PC-3 (cell line): ENCODE data around the gene ZBTB37. TPM values are rescaled to one million over a fixed set of nuclear protein-coding genes. Genes with fewer than 3 reads are reported as not detected.
"Not testable (repeated sequence)": the region's sequence is repeated elsewhere in the genome, so short reads cannot be mapped to it uniquely, and the experiment has no call there.

Source experiments
- ATAC-seq: fragments of 200-7000 bp; cut with Tn5 transposase; 2 replicates; pipeline ENCODE4 v1.9.1; 2020; ENCODE audit warnings: mild to moderate bottlenecking, moderate library complexity
- BruUV-seq: library from RNA; stranded (reverse); fragments of 400-500 nt; replicated peaks from 2 replicates; lab custom pipeline; 2021; lab: Mats Ljungman, UMichigan
- CTCF ChIA-PET: fragments of 300-600 bp; sonication (Branson Sonifier 250); formaldehyde crosslinking; loops from one replicate; lab custom pipeline; 2022; ENCODE audit warnings: antibody characterized with exemption; lab: Charles Lee
- POLR2A ChIA-PET: fragments of 300-600 bp; sonication (Branson Sonifier 250); formaldehyde crosslinking; loops from one replicate; lab custom pipeline; 2022; ENCODE audit warnings: antibody characterized with exemption; ENCODE audit not compliant: unreplicated experiment; lab: Charles Lee
- DNase-seq: peaks from one replicate; pipeline ENCODE4 v3.0.0-alpha.2; 2015
- H2AFZ ChIP-seq: fragments of 300-600 bp; sonication (generic); 2 replicates; pipeline ENCODE4 v1.6.0; 2016; ENCODE audit warnings: antibody characterized with exemption, low read length
- H3F3A ChIP-seq: fragments of 300-600 bp; sonication (generic); one replicate; pipeline ENCODE4 v1.6.0; 2017; ENCODE audit warnings: antibody characterized with exemption, low read length, control low read depth, mild to moderate bottlenecking; ENCODE audit not compliant: unreplicated experiment
- H3K27ac ChIP-seq: fragments of 300-600 bp; sonication (generic); 2 replicates; pipeline ENCODE4 v1.5.1; 2016; ENCODE audit warnings: mild to moderate bottlenecking, low read length
- H3K27me3 ChIP-seq: fragments of 300-600 bp; sonication (generic); 2 replicates; pipeline ENCODE4 v1.6.1; 2016; ENCODE audit warnings: low read length, mixed read lengths
- H3K36me3 ChIP-seq: fragments of 300-600 bp; sonication (generic); 2 replicates; pipeline ENCODE4 v1.6.1; 2016; ENCODE audit warnings: low read depth, mixed run types, low read length, mixed read lengths
- H3K4me1 ChIP-seq: fragments of 300-600 bp; sonication (generic); 2 replicates; pipeline ENCODE4 v1.5.1; 2016; ENCODE audit warnings: low read length; ENCODE audit not compliant: insufficient read depth
- H3K4me2 ChIP-seq: fragments of 300-600 bp; sonication (generic); 2 replicates; pipeline ENCODE4 v1.6.0; 2016; ENCODE audit warnings: low read length
- H3K4me3 ChIP-seq: fragments of 300-600 bp; sonication (generic); 2 replicates; pipeline ENCODE4 v1.5.1; 2016; ENCODE audit warnings: mild to moderate bottlenecking, low read length, mixed read lengths
- H3K79me2 ChIP-seq: fragments of 300-600 bp; sonication (generic); 2 replicates; pipeline ENCODE4 v1.6.1; 2017; ENCODE audit warnings: low read length, mixed read lengths
- H3K9ac ChIP-seq: fragments of 300-600 bp; sonication (generic); 2 replicates; pipeline ENCODE4 v1.6.0; 2016; ENCODE audit warnings: mild to moderate bottlenecking, low read length
- H3K9me2 ChIP-seq: fragments of 300-600 bp; sonication (generic); replicated peaks from 2 replicates; pipeline ENCODE4 v1.6.1; 2016; ENCODE audit warnings: mixed run types, low read length, mixed read lengths
- H3K9me3 ChIP-seq: fragments of 300-600 bp; sonication (generic); 2 replicates; pipeline ENCODE4 v1.6.1; 2016; ENCODE audit warnings: low read length, mixed read lengths
- H4K20me1 ChIP-seq: fragments of 300-600 bp; sonication (generic); 2 replicates; pipeline ENCODE4 v1.6.1; 2016; ENCODE audit warnings: low read length, mixed read lengths
- EZH2 ChIP-seq: fragments of 300-600 bp; sonication (generic); IDR thresholded peaks from one replicate; pipeline ENCODE4 v1.6.1; 2017; ENCODE audit warnings: antibody characterized with exemption, mild to moderate bottlenecking, low read length; ENCODE audit not compliant: unreplicated experiment
- EZH2phosphoT487 ChIP-seq: fragments of 300-600 bp; sonication (generic); IDR thresholded peaks from 2 replicates; pipeline ENCODE4 v1.6.1; 2018; ENCODE audit warnings: mild to moderate bottlenecking, antibody characterized with exemption, low read length, borderline replicate concordance
- intact Hi-C: fragments of 100-400 bp; cut with micrococcal nuclease; formaldehyde crosslinking; loops from 2 replicates; pipeline ENCODE4 v1.9.0; 2023
- total RNA-seq: library from RNA; depleted of rRNA; stranded (reverse); fragments of >200 nt; gene quantifications from 2 replicates; pipeline ENCODE4 v1.2.3, GENCODE V29; 2014
- TF ChIP-seq, protein P1 (sequence below): fragments of 300-600 bp; sonication (generic); conservative IDR thresholded peaks from 2 replicates; pipeline ENCODE4 v1.5.1; 2017; ENCODE audit warnings: antibody characterized with exemption, low read depth, mild to moderate bottlenecking, low read length

ZBTB37 gene
- total RNA-seq, 1 experiment from 2014 or later, result 1.5 TPM

DNA sequence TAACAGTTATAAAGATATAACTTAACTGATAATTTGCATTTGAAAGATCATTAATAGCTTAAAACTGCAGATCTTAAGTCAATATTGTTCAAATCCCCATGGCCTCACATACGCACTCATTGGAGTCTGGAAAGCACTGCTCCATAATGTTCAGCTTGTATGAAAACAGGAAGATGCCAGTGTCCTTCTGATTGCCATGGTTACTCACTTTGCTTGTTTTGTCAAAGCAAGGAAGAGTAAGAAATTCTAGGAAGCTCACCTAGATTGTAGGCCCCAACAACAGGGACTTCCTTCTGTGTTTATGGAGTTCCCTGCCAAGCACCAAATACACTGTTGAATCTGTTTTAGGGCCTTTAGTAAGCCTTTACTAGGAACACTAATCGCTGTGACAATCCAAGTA lies 11.3 kb upstream of the ZBTB37 start:
- peaks cover 4% of the 10 kb centered on the region; the same call in 1 of the 2 replicates for H3K36me3 ChIP-seq
- no TSS peak for BruUV-seq
- no peaks in the 10 kb centered on the region for H3K4me1 ChIP-seq
- no peak overlapping the region for H3K4me2 ChIP-seq
- H3K9ac ChIP-seq, result no peak overlapping the region
- H3K4me3 ChIP-seq, result no peak overlapping the region
- DNase-seq (no peak), ATAC-seq (no peak)
- H2AFZ ChIP-seq, result no peak overlapping the region
- H3K27me3 ChIP-seq, result no peaks in the 10 kb centered on the region
- H3K9me3 ChIP-seq, result no peaks in the 10 kb centered on the region
- ChIA-PET POLR2A (no interaction called here), CTCF (no interaction called here)
- no peak overlapping the region for H3K27ac ChIP-seq
- intact Hi-C loops, result loop anchor here (10.0 kb wide), 1 partner anchor 218 kb away; no protein-coding TSS in a partner anchor
- no peaks in the 10 kb centered on the region for H3K9me2 ChIP-seq
- peaks cover 3% of the 10 kb centered on the region for H3F3A ChIP-seq
- H4K20me1 ChIP-seq, result no peaks in the 10 kb centered on the region
- TF ChIP-seq EZH2phosphoT487 (no peak), EZH2 (no peak)
- TF ChIP-seq, protein P1, sequence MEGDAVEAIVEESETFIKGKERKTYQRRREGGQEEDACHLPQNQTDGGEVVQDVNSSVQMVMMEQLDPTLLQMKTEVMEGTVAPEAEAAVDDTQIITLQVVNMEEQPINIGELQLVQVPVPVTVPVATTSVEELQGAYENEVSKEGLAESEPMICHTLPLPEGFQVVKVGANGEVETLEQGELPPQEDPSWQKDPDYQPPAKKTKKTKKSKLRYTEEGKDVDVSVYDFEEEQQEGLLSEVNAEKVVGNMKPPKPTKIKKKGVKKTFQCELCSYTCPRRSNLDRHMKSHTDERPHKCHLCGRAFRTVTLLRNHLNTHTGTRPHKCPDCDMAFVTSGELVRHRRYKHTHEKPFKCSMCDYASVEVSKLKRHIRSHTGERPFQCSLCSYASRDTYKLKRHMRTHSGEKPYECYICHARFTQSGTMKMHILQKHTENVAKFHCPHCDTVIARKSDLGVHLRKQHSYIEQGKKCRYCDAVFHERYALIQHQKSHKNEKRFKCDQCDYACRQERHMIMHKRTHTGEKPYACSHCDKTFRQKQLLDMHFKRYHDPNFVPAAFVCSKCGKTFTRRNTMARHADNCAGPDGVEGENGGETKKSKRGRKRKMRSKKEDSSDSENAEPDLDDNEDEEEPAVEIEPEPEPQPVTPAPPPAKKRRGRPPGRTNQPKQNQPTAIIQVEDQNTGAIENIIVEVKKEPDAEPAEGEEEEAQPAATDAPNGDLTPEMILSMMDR, result no peak
- H3K79me2 ChIP-seq, result no peaks in the 10 kb centered on the region

GRCh38 chr1:173857363-173857917 lies 10.7 kb upstream of the ZBTB37 start:
- H3K27ac ChIP-seq, result no peak overlapping the region
- no peak overlapping the region for H2AFZ ChIP-seq
- no peak for DNase-seq
- no peak overlapping the region for H3K9ac ChIP-seq
- intact Hi-C loops, result loop anchor here (10.0 kb wide), 1 partner anchor 217 kb away; no protein-coding TSS in a partner anchor
- no peaks in the 10 kb centered on the region for H4K20me1 ChIP-seq
- peaks cover 3% of the 10 kb centered on the region for H3F3A ChIP-seq
- ChIA-PET POLR2A (no interaction called here), CTCF (no interaction called here)
- ATAC-seq, result no peak
- no peaks in the 10 kb centered on the region for H3K9me3 ChIP-seq
- peaks cover 4% of the 10 kb centered on the region; the same call in 1 of the 2 replicates for H3K36me3 ChIP-seq
- no peaks in the 10 kb centered on the region for H3K9me2 ChIP-seq
- H3K4me1 ChIP-seq, result no peaks in the 10 kb centered on the region
- no peak overlapping the region for H3K4me2 ChIP-seq
- TF ChIP-seq EZH2, result no peak
- TF ChIP-seq EZH2phosphoT487, result no peak
- TF ChIP-seq, protein P1, result no peak
- H3K27me3 ChIP-seq, result no peaks in the 10 kb centered on the region
- H3K4me3 ChIP-seq, result no peak overlapping the region
- H3K79me2 ChIP-seq, result no peaks in the 10 kb centered on the region
- no TSS peak for BruUV-seq

DNA sequence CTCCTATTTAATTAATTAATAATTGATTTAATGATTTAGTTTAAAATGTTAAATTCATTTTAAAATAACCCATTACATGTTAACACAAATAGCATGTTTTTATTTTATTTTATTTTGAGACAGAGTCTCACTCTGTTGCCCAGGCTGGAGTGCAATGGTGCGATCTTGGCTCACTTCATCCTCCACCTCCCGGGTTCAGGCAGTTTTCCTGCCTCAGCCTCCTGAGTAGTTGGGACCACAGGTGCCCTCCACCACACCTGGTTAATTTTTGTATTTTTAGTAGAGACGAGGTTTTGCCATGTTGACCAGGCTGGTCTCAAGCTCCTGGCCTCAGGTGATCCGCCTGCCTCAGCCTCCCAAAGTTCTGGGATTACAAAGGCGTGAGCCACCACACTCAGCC lies 8.6 kb upstream of the ZBTB37 start:
- H3K4me1 ChIP-seq, H3K9me3 ChIP-seq, ATAC-seq, POLR2A ChIA-PET, CTCF ChIA-PET, H3K4me2 ChIP-seq, H3K27me3 ChIP-seq, H3K9me2 ChIP-seq, H3K27ac ChIP-seq, H3K9ac ChIP-seq, H3K4me3 ChIP-seq, H2AFZ ChIP-seq, H3K79me2 ChIP-seq, BruUV-seq, DNase-seq: not testable (repeated sequence)
- Histone ChIP-seq H3F3A (peaks cover 20% of the 10 kb centered on the region), H3K36me3 (peaks cover 24% of the 10 kb centered on the region), H4K20me1 (peaks cover 16% of the 10 kb centered on the region)
- intact Hi-C loops, result loop anchor here (10.0 kb wide), 1 partner anchor 215 kb away; no protein-coding TSS in a partner anchor
